Adrenal gland (tissue), 12 donors: Measurements from ENCODE around the gene MBP. TPM values are rescaled to one million over a fixed set of nuclear protein-coding genes. Genes with fewer than 3 reads are reported as not detected.

Source experiments
- DNase-seq, 7 donors: peaks; one replicate each; pipeline ENCODE4 v3.0.0-alpha.2; 2019 to 2020
- H3K27ac ChIP-seq, 5 donors: fragments of 200-600 bp; sonication (generic) in 4 of 5; 1 replicate in 3 of 5; 2 replicates in 2 of 5; pipeline versions ENCODE4 v1.5.1 to v1.8.0; 2016 to 2020; ENCODE audit warnings: mild to moderate bottlenecking in 1 of 5
- H3K27me3 ChIP-seq: fragments of 200-600 bp; 2 replicates; pipeline ENCODE4 v1.8.0; 2021
- H3K36me3 ChIP-seq, 2 donors: fragments of 200-600 bp; replicated peaks in 1 of 2; 1 replicate in 1 of 2; 2 replicates in 1 of 2; pipeline versions ENCODE4 v1.5.1 to v1.8.0; 2018 to 2022
- H3K4me1 ChIP-seq, 2 donors: fragments of 200-600 bp; replicated peaks in 1 of 2; 1 replicate in 1 of 2; 2 replicates in 1 of 2; pipeline versions ENCODE4 v1.5.1 to v1.8.0; 2018 to 2021
- H3K4me3 ChIP-seq, 4 donors: fragments of 200-600 bp; sonication (generic) in 3 of 4; one replicate each; pipeline ENCODE4 v1.5.1; 2016 to 2018
- H3K9me3 ChIP-seq, 3 donors: fragments of 200-600 bp; sonication (generic) in 1 of 3; replicated peaks in 1 of 3; 1 replicate in 2 of 3; 2 replicates in 1 of 3; pipeline versions ENCODE4 v1.5.1 to v1.8.0; 2016 to 2021
- POLR2A ChIP-seq, 2 donors: fragments of 450-650 bp; IDR thresholded peaks; one replicate each; pipeline ENCODE4 v1.6.1; 2017; ENCODE audit warnings: antibody characterized with exemption in 2 of 2, mild to moderate bottlenecking in 2 of 2, moderate library complexity in 1 of 2
- WGBS, 4 donors: extraction: QIAGEN DNeasy Blood & Tissue Kit in 2 of 4; methylation state at CpG; one replicate each; pipeline versions ENCODE4 v1.1.5 to v1.1.7; 2013 to 2017; 5-methylcytosine and 5-hydroxymethylcytosine counted together
- intact Hi-C, 2 donors: fragments of 100-400 bp; cut with DNase I; formaldehyde crosslinking; loops; one replicate each; pipeline versions ENCODE4 v1.14.1 to v1.15.0; 2022 to 2023
- polyA plus RNA-seq, 3 donors: library from polyadenylated mRNA; stranded (reverse); fragments of 200-250 nt in 2 of 3; fragments of 350-450 nt in 1 of 3; fragmentation: Illumina TruSeq in 1 of 3; extraction: RNeasy Lipid Tissue Mini Kit (QIAGEN cat#74804) in 1 of 3; gene quantifications; one replicate each; pipeline ENCODE4 v1.2.3, GENCODE V29; 2013 to 2014
- total RNA-seq, 9 donors: library from RNA; depleted of rRNA in 4 of 9; stranded (reverse); fragments of >200 nt in 4 of 9; fragments of 120-200 nt in 1 of 9; fragmentation: NEBNext Ultra II Directional in 1 of 9; extraction: Animal tissue kit (Norgen Biotek cat#: 25700) in 1 of 9; gene quantifications; one replicate each; pipeline versions ENCODE4 v1.1.0 to v1.2.4, GENCODE V29; 2013 to 2023
- TF ChIP-seq, protein P1 (sequence below), 6 experiments: fragments of 450-650 bp in 4 of 6; fragments of 200-600 bp in 2 of 6; sonication (generic) in 1 of 6; IDR thresholded peaks; 1 replicate in 5 of 6; 2 replicates in 1 of 6; pipeline versions ENCODE4 v1.5.1 to v1.8.0; 2016 to 2021; ENCODE audit warnings: antibody characterized with exemption in 6 of 6, mild to moderate bottlenecking in 2 of 6, moderate library complexity in 1 of 6
- donor health status: healthy with polysubstance abuse.
- donor health status: Bipolar disorder and iron deficiency.
- donor health status: DM: yes; HTN: yes; CAD: no.
- donor health status: DM: no; HTN: no; CAD: no.
- donor health status: DM: no; HTN: no; CAD: no.
- donor health status: DM: yes; HTN: yes; CAD: no.

The MBP gene
- total and polyA plus RNA-seq, 12 donors, result 1.8 to 23.7 (median 13.7) TPM

DNA sequence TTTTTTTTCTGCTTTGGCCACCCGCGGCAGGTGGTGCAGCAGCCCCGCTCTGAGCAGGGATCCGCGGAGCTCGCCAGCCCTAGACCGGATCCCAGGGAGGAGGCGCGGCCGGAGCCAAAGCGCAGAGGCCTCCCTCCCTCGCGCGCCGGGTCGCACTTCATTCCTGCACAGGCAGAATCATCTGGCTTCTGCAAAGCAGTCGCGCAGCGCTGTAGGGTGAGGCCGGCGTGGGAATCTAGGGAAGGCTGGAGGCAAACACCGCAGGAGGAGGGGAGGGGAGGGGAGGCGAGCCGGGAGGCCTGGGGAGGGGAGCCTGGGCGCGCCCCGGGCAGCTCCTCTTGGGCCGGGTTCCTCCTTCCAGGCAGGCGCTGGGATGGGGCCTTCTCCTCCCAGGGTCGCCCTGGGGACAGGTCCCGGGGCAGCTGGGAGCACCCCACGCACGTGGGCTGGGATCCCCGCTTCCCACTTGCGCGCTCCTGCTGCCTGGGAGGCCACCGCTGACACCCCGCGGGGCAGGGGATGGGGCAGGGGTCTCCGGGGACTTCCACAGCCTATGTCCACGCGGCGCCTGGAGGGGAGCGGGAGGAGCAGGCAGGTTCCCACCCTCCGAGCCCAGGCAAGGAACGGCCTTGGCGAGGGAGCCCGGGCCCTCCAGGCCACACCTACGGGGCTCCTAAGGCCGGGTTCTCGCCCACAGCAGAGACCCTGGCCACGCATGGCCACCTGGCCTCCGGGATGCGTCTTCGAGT, 45.0 kb downstream of the MBP start:
- Histone ChIP-seq H3K4me3 (peak overlapping the region in 2 of 4 donors; percentile 6 to 21), H3K36me3 (no peaks in the 10 kb centered on the region), H3K4me1 (peaks cover 0 to 25% of the 10 kb centered on the region in 2 donors), H3K27me3 (no peaks in the 10 kb centered on the region), H3K9me3 (no peaks in the 10 kb centered on the region), H3K27ac (peak overlapping the region in 2 of 5 donors; percentile 52 to 66)
- WGBS, 4 donors, result 28 to 45% (median 38%) methylated on average over 27 to 55 of the region's 55 CpGs
- DNase-seq, result peak in 1 of 7 donors; percentile 50
- TF ChIP-seq, protein P1, sequence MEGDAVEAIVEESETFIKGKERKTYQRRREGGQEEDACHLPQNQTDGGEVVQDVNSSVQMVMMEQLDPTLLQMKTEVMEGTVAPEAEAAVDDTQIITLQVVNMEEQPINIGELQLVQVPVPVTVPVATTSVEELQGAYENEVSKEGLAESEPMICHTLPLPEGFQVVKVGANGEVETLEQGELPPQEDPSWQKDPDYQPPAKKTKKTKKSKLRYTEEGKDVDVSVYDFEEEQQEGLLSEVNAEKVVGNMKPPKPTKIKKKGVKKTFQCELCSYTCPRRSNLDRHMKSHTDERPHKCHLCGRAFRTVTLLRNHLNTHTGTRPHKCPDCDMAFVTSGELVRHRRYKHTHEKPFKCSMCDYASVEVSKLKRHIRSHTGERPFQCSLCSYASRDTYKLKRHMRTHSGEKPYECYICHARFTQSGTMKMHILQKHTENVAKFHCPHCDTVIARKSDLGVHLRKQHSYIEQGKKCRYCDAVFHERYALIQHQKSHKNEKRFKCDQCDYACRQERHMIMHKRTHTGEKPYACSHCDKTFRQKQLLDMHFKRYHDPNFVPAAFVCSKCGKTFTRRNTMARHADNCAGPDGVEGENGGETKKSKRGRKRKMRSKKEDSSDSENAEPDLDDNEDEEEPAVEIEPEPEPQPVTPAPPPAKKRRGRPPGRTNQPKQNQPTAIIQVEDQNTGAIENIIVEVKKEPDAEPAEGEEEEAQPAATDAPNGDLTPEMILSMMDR (IDR thresholded peaks at IDR 0.05), result no peak
- intact Hi-C loops, result no loop called here

DNA sequence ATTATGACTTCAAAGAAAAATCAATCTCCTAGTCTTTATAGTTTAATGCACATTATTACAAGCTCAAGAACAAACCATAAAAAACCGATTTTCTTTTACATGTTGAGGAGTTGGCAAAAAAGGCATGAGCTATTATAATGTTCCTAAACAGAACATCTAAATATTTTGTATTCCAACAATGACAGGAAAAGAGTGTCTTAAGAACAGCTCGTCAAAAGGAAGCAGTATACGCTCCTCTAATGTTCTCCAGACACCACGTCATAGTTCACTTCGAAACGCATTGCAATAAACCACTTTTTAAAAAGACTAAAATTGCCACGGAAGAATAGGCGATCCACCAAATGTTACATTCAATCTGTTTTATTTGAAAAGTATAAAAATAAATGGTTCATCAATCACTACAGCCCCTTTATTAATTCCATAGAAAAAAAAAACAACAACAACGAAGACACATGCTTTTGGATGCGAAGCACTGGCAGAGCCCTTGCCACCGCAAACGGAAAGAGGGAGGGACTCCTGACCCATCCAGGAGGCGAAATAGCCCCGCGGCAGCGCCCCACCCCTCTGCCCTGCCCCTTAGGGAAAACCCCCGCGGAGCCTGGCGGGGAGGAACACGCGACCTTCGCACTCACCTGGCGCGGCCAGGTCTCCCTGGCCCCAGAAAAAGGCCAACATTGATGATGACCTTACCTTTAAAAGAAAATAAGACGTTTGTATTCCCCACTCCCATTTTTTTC, 45.8 kb downstream of the MBP start:
- Histone ChIP-seq H3K9me3 (no peaks in the 10 kb centered on the region), H3K27ac (peak overlapping the region in 1 of 5 donors; percentile 52), H3K27me3 (no peaks in the 10 kb centered on the region), H3K36me3 (no peaks in the 10 kb centered on the region), H3K4me3 (peak overlapping the region in 2 of 4 donors; percentile 6 to 21), H3K4me1 (peaks cover 0 to 25% of the 10 kb centered on the region in 2 donors)
- TF ChIP-seq, protein P1 (IDR thresholded peaks at IDR 0.05), result no peak
- no peak for TF ChIP-seq POLR2A (IDR thresholded peaks at IDR 0.05)
- intact Hi-C loops, result no loop called here
- WGBS, 4 donors, result 24 to 48% (median 36%) methylated on average over 25 of the region's 25 CpGs
- DNase-seq, result no peak

DNA sequence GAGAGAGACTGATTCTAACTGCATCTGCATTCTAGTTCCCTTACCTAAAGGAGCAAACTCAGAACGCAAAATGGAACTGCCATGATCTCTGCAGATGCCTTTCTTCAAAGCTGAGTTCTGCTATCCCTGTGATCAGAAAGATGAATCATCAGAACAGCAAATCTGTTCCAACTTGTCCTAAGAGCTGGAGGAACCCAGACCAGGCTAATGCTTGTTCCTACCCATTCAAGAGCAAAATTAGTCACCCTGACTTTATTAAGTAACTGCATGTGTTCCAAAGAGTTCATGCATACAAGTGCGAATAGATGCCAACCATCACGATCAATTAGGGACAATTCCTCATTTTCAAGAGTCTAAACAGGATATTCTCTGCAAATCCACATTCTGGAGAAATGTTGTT, 46.5 kb downstream of the MBP start:
- WGBS, 4 donors, result 57 to 76% (median 73%) methylated on average over 3 of the region's 3 CpGs
- H3K4me1 ChIP-seq, result peaks cover 0 to 26% of the 10 kb centered on the region in 2 donors
- no peaks in the 10 kb centered on the region for H3K9me3 ChIP-seq
- no peak for DNase-seq
- H3K27ac ChIP-seq, result peak overlapping the region in 1 of 5 donors; percentile 51
- no peak for TF ChIP-seq POLR2A (IDR thresholded peaks at IDR 0.05)
- TF ChIP-seq, protein P1 (IDR thresholded peaks at IDR 0.05), result no peak
- H3K27me3 ChIP-seq, result no peaks in the 10 kb centered on the region
- H3K36me3 ChIP-seq, result no peaks in the 10 kb centered on the region
- H3K4me3 ChIP-seq, result no peak overlapping the region
- intact Hi-C loops, result no loop called here

DNA sequence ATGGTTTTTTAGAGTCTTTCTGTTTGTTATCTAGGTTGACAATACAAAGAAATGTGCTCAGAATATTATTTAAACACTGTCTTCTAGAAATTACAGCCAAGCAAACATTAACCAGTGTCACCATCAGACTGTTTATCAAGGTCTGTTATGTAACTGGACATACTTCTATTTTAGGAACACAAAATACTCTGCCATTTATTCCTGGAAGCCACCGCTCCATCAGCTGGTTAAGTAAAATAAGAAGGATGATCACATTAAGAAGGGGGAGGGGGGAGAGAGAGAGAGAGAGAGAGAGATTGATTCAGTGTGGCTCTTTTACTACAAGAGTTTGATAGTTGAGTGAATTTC, 47.9 kb downstream of the MBP start:
- no peaks in the 10 kb centered on the region for H3K36me3 ChIP-seq
- H3K27ac ChIP-seq, result peak overlapping the region in 2 of 5 donors; percentile 45 to 64
- TF ChIP-seq POLR2A (IDR thresholded peaks at IDR 0.05), result no peak
- TF ChIP-seq, protein P1 (IDR thresholded peaks at IDR 0.05), result no peak
- peaks cover 0 to 30% of the 10 kb centered on the region in 2 donors for H3K4me1 ChIP-seq
- no peaks in the 10 kb centered on the region for H3K27me3 ChIP-seq
- H3K4me3 ChIP-seq, result no peak overlapping the region
- H3K9me3 ChIP-seq, result no peaks in the 10 kb centered on the region
- no peak for DNase-seq
- intact Hi-C loops, result no loop called here
- 13 to 22% (median 16%) methylated on average over 1 of the region's 1 CpG for WGBS, 4 donors
